Adrenal gland (tissue), 5 donors: ENCODE measurements around the gene CES2.

Source experiments
- CTCF ChIP-seq, 6 experiments: fragments of 450-650 bp in 4 of 6; fragments of 200-600 bp in 2 of 6; sonication (generic) in 1 of 6; IDR thresholded peaks; 1 replicate in 5 of 6; 2 replicates in 1 of 6; pipeline versions ENCODE4 v1.5.1 to v1.8.0; 2016 to 2021; ENCODE audit warnings: antibody characterized with exemption in 6 of 6, mild to moderate bottlenecking in 2 of 6, moderate library complexity in 1 of 6
- POLR2A ChIP-seq, 2 donors: fragments of 450-650 bp; IDR thresholded peaks; one replicate each; pipeline ENCODE4 v1.6.1; 2017; ENCODE audit warnings: antibody characterized with exemption in 2 of 2, mild to moderate bottlenecking in 2 of 2, moderate library complexity in 1 of 2
- donor health status: DM: no; HTN: no; CAD: no.

- TF ChIP-seq CTCF (IDR thresholded peaks at IDR 0.05) (no peak), POLR2A (IDR thresholded peaks at IDR 0.05) (no peak)
Measured at GRCh38 chr16:66926961-66927436, 8.3 kb upstream of the CES2 start.
